PFSK-1 (cell line): ENCODE measurements around the gene LLPH.

Source experiments
- FOXP2 ChIP-seq: optimal IDR thresholded peaks from 2 replicates; pipeline ENCODE3; 2011; ENCODE audit warnings: borderline replicate concordance, control low read depth, inconsistent platforms; ENCODE audit not compliant: insufficient read depth; ENCODE audit errors: extremely low read length, extremely low read depth
- POLR2AphosphoS5 ChIP-seq: IDR thresholded peaks from 2 replicates; pipeline ENCODE4 v1.6.1; 2012; ENCODE audit warnings: low read depth, mild to moderate bottlenecking, control low read depth, low read length, moderate library complexity
- SIN3A ChIP-seq: IDR thresholded peaks from 2 replicates; pipeline ENCODE4 v1.6.1; 2012; ENCODE audit warnings: mild to moderate bottlenecking, low read length, moderate library complexity, borderline replicate concordance; ENCODE audit not compliant: insufficient read depth
- TAF1 ChIP-seq: IDR thresholded peaks from 2 replicates; pipeline ENCODE4 v1.6.1; 2012; ENCODE audit warnings: low read length, control low read depth, borderline replicate concordance; ENCODE audit not compliant: insufficient read depth
- TF ChIP-seq, protein P1 (sequence below), 2 experiments: IDR thresholded peaks; 2 replicates each; pipeline versions ENCODE4 v1.6.1 to v1.8.0; 2011 to 2012; ENCODE audit warnings: low read depth in 2 of 2, low read length in 2 of 2, control low read depth in 1 of 2, inconsistent platforms in 1 of 2, mild to moderate bottlenecking in 1 of 2, moderate library complexity in 1 of 2; ENCODE audit not compliant: insufficient read depth in 1 of 2

The LLPH gene

GRCh38 chr12:66142826-66143225 lies 12.3 kb upstream of the LLPH start:
- TF ChIP-seq, protein P1, sequence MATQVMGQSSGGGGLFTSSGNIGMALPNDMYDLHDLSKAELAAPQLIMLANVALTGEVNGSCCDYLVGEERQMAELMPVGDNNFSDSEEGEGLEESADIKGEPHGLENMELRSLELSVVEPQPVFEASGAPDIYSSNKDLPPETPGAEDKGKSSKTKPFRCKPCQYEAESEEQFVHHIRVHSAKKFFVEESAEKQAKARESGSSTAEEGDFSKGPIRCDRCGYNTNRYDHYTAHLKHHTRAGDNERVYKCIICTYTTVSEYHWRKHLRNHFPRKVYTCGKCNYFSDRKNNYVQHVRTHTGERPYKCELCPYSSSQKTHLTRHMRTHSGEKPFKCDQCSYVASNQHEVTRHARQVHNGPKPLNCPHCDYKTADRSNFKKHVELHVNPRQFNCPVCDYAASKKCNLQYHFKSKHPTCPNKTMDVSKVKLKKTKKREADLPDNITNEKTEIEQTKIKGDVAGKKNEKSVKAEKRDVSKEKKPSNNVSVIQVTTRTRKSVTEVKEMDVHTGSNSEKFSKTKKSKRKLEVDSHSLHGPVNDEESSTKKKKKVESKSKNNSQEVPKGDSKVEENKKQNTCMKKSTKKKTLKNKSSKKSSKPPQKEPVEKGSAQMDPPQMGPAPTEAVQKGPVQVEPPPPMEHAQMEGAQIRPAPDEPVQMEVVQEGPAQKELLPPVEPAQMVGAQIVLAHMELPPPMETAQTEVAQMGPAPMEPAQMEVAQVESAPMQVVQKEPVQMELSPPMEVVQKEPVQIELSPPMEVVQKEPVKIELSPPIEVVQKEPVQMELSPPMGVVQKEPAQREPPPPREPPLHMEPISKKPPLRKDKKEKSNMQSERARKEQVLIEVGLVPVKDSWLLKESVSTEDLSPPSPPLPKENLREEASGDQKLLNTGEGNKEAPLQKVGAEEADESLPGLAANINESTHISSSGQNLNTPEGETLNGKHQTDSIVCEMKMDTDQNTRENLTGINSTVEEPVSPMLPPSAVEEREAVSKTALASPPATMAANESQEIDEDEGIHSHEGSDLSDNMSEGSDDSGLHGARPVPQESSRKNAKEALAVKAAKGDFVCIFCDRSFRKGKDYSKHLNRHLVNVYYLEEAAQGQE (IDR thresholded peaks at IDR 0.05; ENCODE audit: insufficient read depth in 1 of 2, low read depth in 2 of 2, low read length in 2 of 2): no peak
- no peak for TF ChIP-seq SIN3A

GRCh38 chr12:66141299-66141698 lies 10.7 kb upstream of the LLPH start:
- TF ChIP-seq POLR2AphosphoS5: no peak
- TF ChIP-seq TAF1: no peak
- TF ChIP-seq SIN3A: no peak
- no peak for TF ChIP-seq FOXP2
- TF ChIP-seq, protein P1 (IDR thresholded peaks at IDR 0.05; ENCODE audit: insufficient read depth in 1 of 2, low read depth in 2 of 2, low read length in 2 of 2): no peak

DNA sequence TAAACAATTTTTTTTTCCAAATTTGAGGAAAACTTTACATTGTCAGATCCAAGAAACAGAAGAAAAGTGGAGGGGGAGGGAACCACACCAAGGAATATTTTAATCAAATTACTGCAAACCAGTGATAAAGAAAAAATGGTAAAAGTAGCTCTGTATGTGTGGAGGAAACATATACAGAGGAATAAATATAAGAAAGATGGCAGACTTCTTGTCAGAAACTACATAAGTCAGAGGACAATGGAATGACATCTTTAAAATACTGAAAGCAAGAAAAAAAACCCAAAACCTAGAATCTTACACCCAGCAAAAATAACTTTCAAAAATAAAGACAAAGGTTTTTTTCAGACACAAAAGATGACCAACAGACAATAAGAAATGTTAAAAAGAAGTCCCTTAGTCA lies 10.2 kb upstream of the LLPH start:
- TF ChIP-seq POLR2AphosphoS5 (no peak), TAF1 (no peak), FOXP2 (no peak), SIN3A (no peak)
- TF ChIP-seq, protein P1 (IDR thresholded peaks at IDR 0.05; ENCODE audit: insufficient read depth in 1 of 2, low read depth in 2 of 2, low read length in 2 of 2): no peak

GRCh38 chr12:66139328-66139727 lies 8.8 kb upstream of the LLPH start:
- TF ChIP-seq SIN3A (no peak), FOXP2 (no peak), TAF1 (no peak), POLR2AphosphoS5 (no peak)
- TF ChIP-seq, protein P1 (IDR thresholded peaks at IDR 0.05; ENCODE audit: insufficient read depth in 1 of 2, low read depth in 2 of 2, low read length in 2 of 2): no peak

DNA sequence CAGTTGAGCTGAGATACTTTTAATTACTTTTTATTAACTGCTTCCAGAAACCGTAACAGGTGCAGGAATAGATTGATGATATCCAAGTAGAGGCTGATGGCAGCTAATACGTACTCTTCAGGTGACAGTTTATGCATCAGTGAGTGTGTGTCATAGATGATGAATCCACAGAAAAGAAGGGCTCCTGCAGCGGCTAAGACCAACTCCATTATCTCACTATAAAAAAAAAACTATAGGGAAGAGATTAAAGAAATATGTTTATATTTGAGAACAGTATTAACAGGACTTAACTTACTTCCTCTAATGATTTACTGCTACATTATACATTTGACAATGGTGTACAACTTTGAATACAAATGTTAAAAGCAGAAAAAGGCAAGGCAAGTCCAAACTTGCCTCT lies 7.4 kb upstream of the LLPH start:
- TF ChIP-seq POLR2AphosphoS5 (no peak), TAF1 (no peak), SIN3A (no peak), FOXP2 (no peak)
- TF ChIP-seq, protein P1 (IDR thresholded peaks at IDR 0.05; ENCODE audit: insufficient read depth in 1 of 2, low read depth in 2 of 2, low read length in 2 of 2): no peak
